ENCODE results near the gene TBC1D22A. TPM values are rescaled to one million over a fixed set of nuclear protein-coding genes. Genes with fewer than 3 reads are reported as not detected.

The TBC1D22A gene
- polyA plus RNA-seq, 1 donor (not counting 4 experiments of a cell fraction or from before 2014, with no cell fraction given): 20.9 TPM

DNA sequence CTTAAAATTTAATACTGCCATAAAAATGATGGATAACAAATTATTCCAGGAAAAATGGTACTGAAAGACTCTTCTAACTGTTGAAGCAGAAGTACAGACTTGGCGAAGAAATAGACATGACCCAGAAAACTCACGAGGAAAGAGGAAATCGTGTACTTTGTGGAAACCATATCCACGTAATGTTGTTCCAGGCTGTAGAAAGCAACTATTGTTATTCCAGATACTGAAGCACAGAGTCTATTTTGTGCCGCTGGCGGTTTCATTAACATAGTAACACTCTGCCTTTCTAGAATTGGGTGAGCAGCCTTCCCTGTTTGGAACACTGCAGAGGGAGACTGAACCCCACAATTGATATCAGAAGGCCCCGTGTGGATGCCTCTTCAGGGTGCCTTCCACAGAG lies 310.6 kb downstream of the TBC1D22A start:
- Histone ChIP-seq H3K27me3 (ENCODE audit: control insufficient read depth, extremely low read depth, insufficient read depth, low read length) (no peaks in the 10 kb centered on the region), H3K9ac (ENCODE audit: control insufficient read depth, extremely low read depth, insufficient read depth, low read length) (no peak overlapping the region), H3K4me1 (ENCODE audit: control insufficient read depth, extremely low read depth, insufficient read depth, low read length) (no peaks in the 10 kb centered on the region), H3K9me1 (ENCODE audit: control insufficient read depth, extremely low read depth, insufficient read depth, low read length) (no peaks in the 10 kb centered on the region), H3K9me3 (ENCODE audit: control insufficient read depth, low read depth, low read length) (peaks cover 3% of the 10 kb centered on the region), H2AFZ (ENCODE audit: control insufficient read depth, low read length) (no peak overlapping the region), H3K79me2 (ENCODE audit: control insufficient read depth, insufficient read depth, low read length) (peaks cover 5% of the 10 kb centered on the region), H3K4me3 (ENCODE audit: control insufficient read depth in 2 of 3, extremely low read depth in 1 of 3, insufficient read depth in 2 of 3, low read depth in 1 of 3, low read length in 3 of 3) (no peak overlapping the region), H3K27ac (ENCODE audit: control insufficient read depth, insufficient read depth, low read length) (no peak overlapping the region), H3K36me3 (ENCODE audit: control insufficient read depth in 2 of 2, extremely low read depth in 1 of 2, insufficient read depth in 2 of 2, low read length in 2 of 2) (peaks cover 2 to 3% of the 10 kb centered on the region in 2 experiments), H4K20me1 (ENCODE audit: control insufficient read depth, extremely low read depth, insufficient read depth, low read length) (no peaks in the 10 kb centered on the region), H3K4me2 (ENCODE audit: control insufficient read depth, extremely low read depth, insufficient read depth, low read depth, low read length) (no peak overlapping the region)
- no peak for TF ChIP-seq EZH2 (IDR thresholded peaks at IDR 0.05; ENCODE audit: low read length)
- TF ChIP-seq, protein P1, sequence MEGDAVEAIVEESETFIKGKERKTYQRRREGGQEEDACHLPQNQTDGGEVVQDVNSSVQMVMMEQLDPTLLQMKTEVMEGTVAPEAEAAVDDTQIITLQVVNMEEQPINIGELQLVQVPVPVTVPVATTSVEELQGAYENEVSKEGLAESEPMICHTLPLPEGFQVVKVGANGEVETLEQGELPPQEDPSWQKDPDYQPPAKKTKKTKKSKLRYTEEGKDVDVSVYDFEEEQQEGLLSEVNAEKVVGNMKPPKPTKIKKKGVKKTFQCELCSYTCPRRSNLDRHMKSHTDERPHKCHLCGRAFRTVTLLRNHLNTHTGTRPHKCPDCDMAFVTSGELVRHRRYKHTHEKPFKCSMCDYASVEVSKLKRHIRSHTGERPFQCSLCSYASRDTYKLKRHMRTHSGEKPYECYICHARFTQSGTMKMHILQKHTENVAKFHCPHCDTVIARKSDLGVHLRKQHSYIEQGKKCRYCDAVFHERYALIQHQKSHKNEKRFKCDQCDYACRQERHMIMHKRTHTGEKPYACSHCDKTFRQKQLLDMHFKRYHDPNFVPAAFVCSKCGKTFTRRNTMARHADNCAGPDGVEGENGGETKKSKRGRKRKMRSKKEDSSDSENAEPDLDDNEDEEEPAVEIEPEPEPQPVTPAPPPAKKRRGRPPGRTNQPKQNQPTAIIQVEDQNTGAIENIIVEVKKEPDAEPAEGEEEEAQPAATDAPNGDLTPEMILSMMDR (optimal IDR thresholded peaks at IDR 0.05 in 1 of 3, IDR thresholded peaks at IDR 0.05 in 1 of 3, conservative IDR thresholded peaks at IDR 0.05 in 1 of 3; ENCODE audit: extremely low read depth in 1 of 3, insufficient read depth in 2 of 3, low read length in 3 of 3): no peak
- dilution Hi-C loops (cut with MboI; ENCODE audit: extremely low pct_ligation_motif_present, low sequenced_read_pairs): no loop called here
- no peak for DNase-seq (ENCODE audit: low read depth, low spot score)
- FAIRE-seq: no peak

DNA sequence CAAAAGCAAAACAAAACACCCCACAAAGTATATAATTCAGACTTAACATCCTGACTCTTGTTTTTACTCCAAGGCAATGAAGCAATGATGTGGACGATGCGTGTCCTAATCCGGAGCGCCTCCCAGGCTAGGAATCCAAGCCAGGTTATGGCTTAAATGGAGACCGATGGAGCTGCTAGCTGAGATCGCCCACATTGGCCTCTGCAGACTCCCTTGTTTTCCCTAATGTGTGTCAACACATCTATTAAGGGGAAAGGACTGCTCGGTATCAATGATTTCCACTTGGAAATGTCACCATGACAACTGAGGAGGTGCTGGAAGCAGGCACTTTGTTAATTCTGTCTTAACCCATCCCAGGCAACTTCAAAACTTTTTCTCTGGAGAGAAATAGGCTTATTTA lies 311.7 kb downstream of the TBC1D22A start:
- Histone ChIP-seq H3K27ac (ENCODE audit: control insufficient read depth, insufficient read depth, low read length) (no peak overlapping the region), H3K4me3 (ENCODE audit: control insufficient read depth in 2 of 3, extremely low read depth in 1 of 3, insufficient read depth in 2 of 3, low read depth in 1 of 3, low read length in 3 of 3) (no peak overlapping the region), H3K4me2 (ENCODE audit: control insufficient read depth, extremely low read depth, insufficient read depth, low read depth, low read length) (no peak overlapping the region), H3K79me2 (ENCODE audit: control insufficient read depth, insufficient read depth, low read length) (peaks cover 5% of the 10 kb centered on the region), H3K9ac (ENCODE audit: control insufficient read depth, extremely low read depth, insufficient read depth, low read length) (no peak overlapping the region), H3K9me3 (ENCODE audit: control insufficient read depth, low read depth, low read length) (peaks cover 3% of the 10 kb centered on the region), H3K27me3 (ENCODE audit: control insufficient read depth, extremely low read depth, insufficient read depth, low read length) (no peaks in the 10 kb centered on the region), H3K9me1 (ENCODE audit: control insufficient read depth, extremely low read depth, insufficient read depth, low read length) (no peaks in the 10 kb centered on the region), H3K36me3 (ENCODE audit: control insufficient read depth in 2 of 2, extremely low read depth in 1 of 2, insufficient read depth in 2 of 2, low read length in 2 of 2) (peaks cover 2 to 3% of the 10 kb centered on the region in 2 experiments), H2AFZ (ENCODE audit: control insufficient read depth, low read length) (no peak overlapping the region), H4K20me1 (ENCODE audit: control insufficient read depth, extremely low read depth, insufficient read depth, low read length) (no peaks in the 10 kb centered on the region), H3K4me1 (ENCODE audit: control insufficient read depth, extremely low read depth, insufficient read depth, low read length) (no peaks in the 10 kb centered on the region)
- DNase-seq (ENCODE audit: low read depth, low spot score) (no peak), FAIRE-seq (no peak)
- TF ChIP-seq EZH2 (IDR thresholded peaks at IDR 0.05; ENCODE audit: low read length): no peak
- TF ChIP-seq, protein P1 (optimal IDR thresholded peaks at IDR 0.05 in 1 of 3, IDR thresholded peaks at IDR 0.05 in 1 of 3, conservative IDR thresholded peaks at IDR 0.05 in 1 of 3; ENCODE audit: extremely low read depth in 1 of 3, insufficient read depth in 2 of 3, low read length in 3 of 3): no peak
- dilution Hi-C loops (cut with MboI; ENCODE audit: extremely low pct_ligation_motif_present, low sequenced_read_pairs): no loop called here

All from keratinocyte (primary cell).